NB4 (cell line): ENCODE measurements around the gene NETO2.

Experiments used
- CTCF ChIP-seq: IDR thresholded peaks from one replicate; pipeline ENCODE4 v1.5.1; 2012; ENCODE audit warnings: low read depth, low read length
- MYC ChIP-seq: IDR thresholded peaks from 2 replicates; pipeline ENCODE4 v1.6.1; 2011; ENCODE audit warnings: low read depth, low read length

- TF ChIP-seq CTCF = no peak
- TF ChIP-seq MYC = no peak
Observed at GRCh38 chr16:47161464-47161863, 17.7 kb upstream of the NETO2 start.
